Progenitor cell of endocrine pancreas (in vitro differentiated cells): Measurements from ENCODE around the gene LEAP2. TPM values are rescaled to one million over a fixed set of nuclear protein-coding genes. Genes with fewer than 3 reads are reported as not detected.

Experiments
- DNase-seq: peaks from one replicate; pipeline ENCODE4 v3.0.0; 2021; ENCODE audit warnings: low spot score; ENCODE audit not compliant: unreplicated experiment
- H3K27ac Mint-ChIP-seq: 2 replicates; pipeline ENCODE4 v1.8.0; 2021; ENCODE audit warnings: mild to moderate bottlenecking, moderate library complexity, mixed read lengths
- H3K27me3 Mint-ChIP-seq: 2 replicates; pipeline ENCODE4 v1.8.0; 2021; ENCODE audit warnings: mixed read lengths
- H3K36me3 Mint-ChIP-seq: 2 replicates; pipeline ENCODE4 v1.8.0; 2022; ENCODE audit warnings: mixed read lengths; ENCODE audit not compliant: insufficient read depth
- H3K4me1 Mint-ChIP-seq: 2 replicates; pipeline ENCODE4 v1.8.0; 2021; ENCODE audit warnings: low read depth, mixed read lengths
- H3K4me3 Mint-ChIP-seq: 2 replicates; pipeline ENCODE4 v1.8.0; 2021; ENCODE audit warnings: low read depth, mild to moderate bottlenecking, moderate library complexity, mixed read lengths
- H3K9me3 Mint-ChIP-seq: 2 replicates; pipeline ENCODE4 v1.8.0; 2021; ENCODE audit warnings: low read depth, mixed read lengths
- CTCF ChIP-seq: fragments of 200-600 bp; sonication (generic); IDR thresholded peaks from one replicate; pipeline ENCODE4 v1.5.0; 2021; ENCODE audit warnings: antibody characterized with exemption, mild to moderate bottlenecking; ENCODE audit not compliant: unreplicated experiment
- total RNA-seq: library from RNA; stranded (reverse); gene quantifications from 2 replicates; pipeline ENCODE4 v1.2.1, GENCODE V29; 2021

Gene LEAP2
- total RNA-seq, 1 donor from 2014 or later, result 1.7 TPM

DNA sequence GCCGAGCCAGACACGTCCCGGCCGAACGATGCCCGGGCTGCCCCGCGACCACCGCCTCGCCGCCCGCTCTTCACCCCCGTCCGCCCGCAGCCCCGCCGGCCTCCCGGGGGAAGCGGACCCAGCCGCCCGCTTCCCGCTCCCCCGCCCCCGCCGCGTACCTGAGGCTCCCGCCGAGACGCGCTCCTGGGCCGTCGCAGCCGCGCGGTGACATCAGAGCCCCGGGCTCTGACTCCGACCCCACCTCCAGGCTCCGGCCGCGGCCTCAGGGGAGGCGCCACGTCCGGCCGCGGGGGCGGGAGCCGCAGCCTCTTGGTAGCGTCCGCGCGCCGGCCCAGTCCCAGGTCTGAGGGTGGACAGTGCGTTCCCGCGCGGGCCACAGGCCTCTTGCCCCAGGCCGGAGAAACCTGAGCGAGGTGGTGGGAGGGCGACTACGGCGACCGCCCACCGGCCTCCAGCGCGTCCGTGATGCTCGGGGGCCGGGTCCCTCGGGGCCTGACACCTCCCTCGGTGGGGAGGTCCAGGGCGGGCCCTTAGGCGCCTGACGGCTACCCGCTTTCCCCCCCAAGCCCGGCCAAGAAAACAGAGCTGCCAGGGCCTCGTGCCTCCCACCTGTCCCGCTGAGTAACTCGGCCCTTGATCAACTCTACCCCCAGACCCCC, 42.9 kb upstream of the LEAP2 start, which contains the start of gene SHROOM1:
TSS of gene SHROOM1 (minus strand) at position 212 of the 659 bp plus-strand sequence. CDS start 4,507 bp downstream, outside the sequence.
- no peak for TF ChIP-seq CTCF
- DNase-seq, result peak; percentile 54
- Mint-ChIP-seq H3K27ac (peak within 1 kb of the TSS; percentile 95), H3K27me3 (peaks cover 45% of the 10 kb centered on the region), H3K36me3 (no peaks in the 10 kb centered on the region), H3K4me1 (peaks cover 7% of the 10 kb centered on the region), H3K4me3 (peak within 1 kb of the TSS; percentile 85), H3K9me3 (no peaks in the 10 kb centered on the region)

DNA sequence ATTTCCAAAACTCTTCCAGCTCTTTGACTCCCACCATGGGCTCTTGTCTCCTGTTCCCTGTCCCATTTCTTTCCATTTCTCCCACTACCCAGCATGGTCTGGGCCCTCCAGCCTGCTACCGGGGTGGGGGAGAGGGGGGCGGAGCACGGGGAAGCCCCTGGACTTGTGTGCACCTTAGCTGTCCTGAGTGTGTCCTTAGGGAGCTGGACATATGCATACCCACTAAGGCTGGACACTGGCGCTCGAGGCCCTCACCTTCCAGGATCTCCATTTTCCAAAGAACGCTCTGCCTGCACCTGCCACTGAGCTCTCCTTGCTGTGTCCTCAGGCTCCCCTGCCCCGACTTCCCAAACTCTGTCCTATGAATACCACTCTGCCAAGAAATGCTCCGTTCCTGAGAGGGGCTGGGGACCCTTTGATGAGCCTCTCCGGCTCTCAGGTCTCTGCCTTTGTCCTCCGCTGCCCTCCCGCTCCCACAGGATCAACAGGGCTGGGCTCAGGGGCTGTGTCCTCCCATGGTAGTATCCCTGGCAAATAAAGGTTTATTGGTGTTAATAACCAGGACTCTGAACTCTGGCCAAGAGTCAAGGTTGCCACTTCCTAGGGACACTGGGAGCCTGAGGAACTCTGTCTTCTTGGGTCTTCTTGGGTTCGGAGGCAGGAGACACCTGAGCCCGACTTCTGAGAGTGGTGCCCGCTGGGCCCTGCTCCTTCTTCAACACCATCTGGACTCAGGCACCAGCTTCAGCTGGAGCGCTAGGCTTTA, 42.2 kb upstream of the LEAP2 start:
- DNase-seq, result no peak
- Mint-ChIP-seq H3K4me3 (peak overlapping the region; percentile 78), H3K27ac (peak overlapping the region; percentile 95), H3K9me3 (no peaks in the 10 kb centered on the region), H3K36me3 (no peaks in the 10 kb centered on the region), H3K27me3 (peaks cover 42% of the 10 kb centered on the region), H3K4me1 (peaks cover 7% of the 10 kb centered on the region)
- no peak for TF ChIP-seq CTCF

GRCh38 chr5:132832612-132833011, 40.9 kb upstream of the LEAP2 start:
- Mint-ChIP-seq H3K27ac (no peak overlapping the region), H3K4me1 (peaks cover 7% of the 10 kb centered on the region), H3K36me3 (no peaks in the 10 kb centered on the region), H3K4me3 (peak overlapping the region; percentile 8), H3K27me3 (peaks cover 29% of the 10 kb centered on the region), H3K9me3 (no peaks in the 10 kb centered on the region)
- no peak for TF ChIP-seq CTCF
- no peak for DNase-seq

GRCh38 chr5:132834057-132834456, 39.4 kb upstream of the LEAP2 start:
- TF ChIP-seq CTCF, result no peak
- Mint-ChIP-seq H3K4me3 (no peak overlapping the region), H3K27ac (no peak overlapping the region), H3K4me1 (peaks cover 13% of the 10 kb centered on the region), H3K9me3 (no peaks in the 10 kb centered on the region), H3K36me3 (no peaks in the 10 kb centered on the region), H3K27me3 (peaks cover 18% of the 10 kb centered on the region)
- DNase-seq, result no peak

DNA sequence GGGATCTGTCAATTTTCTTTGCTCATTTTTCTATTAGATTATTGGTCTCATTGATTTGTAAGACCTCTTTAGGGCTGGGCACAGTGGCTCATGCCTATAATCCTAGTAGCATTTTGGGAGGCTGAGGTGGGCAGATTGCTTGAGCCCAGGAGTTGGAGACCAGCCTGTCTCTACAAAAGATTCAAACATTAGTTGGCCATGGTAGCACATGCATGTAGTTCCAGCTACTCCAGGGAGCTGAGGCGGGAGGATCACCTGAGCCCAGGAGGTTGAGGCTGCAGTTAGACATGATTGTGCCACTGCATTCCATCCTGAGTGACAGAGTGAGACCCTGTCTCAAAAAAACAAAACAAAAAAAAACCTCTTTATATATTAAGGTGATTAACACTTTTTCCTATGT, 36.6 kb upstream of the LEAP2 start:
- Mint-ChIP-seq H3K9me3 (no peaks in the 10 kb centered on the region), H3K4me1 (peaks cover 6% of the 10 kb centered on the region), H3K4me3 (no peak overlapping the region), H3K27ac (no peak overlapping the region), H3K27me3 (peaks cover 10% of the 10 kb centered on the region), H3K36me3 (no peaks in the 10 kb centered on the region)
- no peak for TF ChIP-seq CTCF
- DNase-seq, result no peak
